Fibroblast of the aortic adventitia (primary cell): Measurements from ENCODE around the gene RPS17. TPM values are rescaled to one million over a fixed set of nuclear protein-coding genes. Genes with fewer than 3 reads are reported as not detected.
"Not testable (repeated sequence)": the region's sequence is repeated elsewhere in the genome, so short reads cannot be mapped to it uniquely, and the experiment has no call there.

Experiments
- DNase-seq: peaks from one replicate; pipeline ENCODE4 v3.0.0-alpha.2; 2010; ENCODE audit warnings: low read depth
- H3K4me3 ChIP-seq: 2 replicates; pipeline ENCODE4 v1.5.1; 2011; ENCODE audit warnings: low read depth, mild to moderate bottlenecking, control low read depth, low read length, moderate library complexity
- CTCF ChIP-seq: IDR thresholded peaks from 2 replicates; pipeline ENCODE4 v1.5.1; 2011; ENCODE audit warnings: mild to moderate bottlenecking, low read length, control low read depth, inconsistent platforms; ENCODE audit not compliant: insufficient read depth
- total RNA-seq: library from RNA; depleted of rRNA; stranded (reverse); fragments of >200 nt; gene quantifications from 2 replicates; pipeline ENCODE4 v1.2.3, GENCODE V29; 2012; ENCODE audit warnings: low replicate concordance

Gene RPS17
- total RNA-seq, 1 donor = 2,773 TPM

DNA sequence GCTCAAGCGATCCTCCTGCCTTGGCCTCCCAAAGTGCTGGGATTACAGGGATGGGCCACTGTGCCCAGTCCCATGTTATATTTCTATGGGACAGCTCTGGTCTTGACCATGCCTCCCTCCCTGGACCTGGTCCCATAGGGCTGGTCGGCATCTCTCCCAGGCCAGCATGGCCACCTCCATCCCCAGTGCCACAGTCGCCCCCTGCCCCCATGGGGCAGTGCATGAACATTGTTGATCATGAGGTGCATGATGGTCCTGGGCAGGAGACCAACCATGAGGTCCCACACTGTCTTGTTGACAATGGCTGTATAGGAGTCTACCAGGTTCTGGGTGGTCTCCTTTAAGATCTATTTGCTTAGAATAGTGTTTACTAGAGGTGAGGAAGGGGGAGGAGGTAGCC lies 6.5 kb downstream of the RPS17 start:
- no peak for DNase-seq
- no peak for TF ChIP-seq CTCF
- H3K4me3 ChIP-seq = no peak overlapping the region

- no peak for TF ChIP-seq CTCF
- H3K4me3 ChIP-seq = no peak overlapping the region
- DNase-seq = no peak
These were observed 7.2 kb downstream of the RPS17 start for GRCh38 chr15:82532991-82533481.

- DNase-seq = no peak
- no peak overlapping the region for H3K4me3 ChIP-seq
- TF ChIP-seq CTCF = no peak
These were observed 7.8 kb downstream of the RPS17 start for GRCh38 chr15:82532383-82532990.

DNA sequence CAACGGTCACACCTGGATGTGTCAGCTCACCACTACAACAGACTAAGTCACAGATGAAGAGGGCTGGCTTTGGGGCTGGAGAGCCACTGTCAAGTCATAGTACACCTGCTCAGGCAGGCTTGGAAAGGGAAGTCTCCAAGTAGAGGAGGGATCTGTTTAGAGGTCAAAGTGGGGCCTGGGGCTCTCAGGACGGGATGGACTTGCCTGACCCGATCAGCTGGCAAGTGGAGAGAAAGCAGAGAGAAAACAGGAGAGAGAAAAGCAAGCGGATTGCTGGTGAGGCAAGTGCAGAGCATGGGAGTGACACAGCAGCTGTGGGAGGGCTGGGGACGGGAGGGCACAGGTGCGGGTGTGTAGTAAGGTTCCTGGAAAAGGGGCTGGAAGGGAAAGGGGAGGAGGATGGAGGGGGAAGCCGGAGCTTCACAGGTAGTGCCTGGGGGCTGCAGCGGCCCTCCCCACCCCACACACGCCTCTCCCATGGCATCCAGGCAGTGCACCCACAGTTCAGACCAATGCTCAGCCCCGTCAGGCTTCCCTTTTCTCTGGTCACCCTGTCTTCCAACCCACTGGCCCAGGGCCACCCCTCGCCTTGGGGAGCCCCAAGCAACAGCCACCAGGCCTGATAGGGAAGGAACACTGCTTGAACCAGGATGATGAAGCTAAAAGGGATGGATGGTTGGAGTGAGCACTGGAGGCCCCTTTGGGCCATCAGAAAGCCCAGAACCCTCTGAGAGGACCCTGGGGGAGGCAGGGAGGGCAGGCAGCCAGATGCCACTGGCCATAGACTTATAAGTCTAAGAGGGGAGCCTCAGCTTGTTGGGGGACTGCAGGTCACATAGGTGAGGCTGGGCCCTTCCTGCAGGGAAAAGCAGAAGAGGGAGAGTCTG lies 8.5 kb downstream of the RPS17 start:
- DNase-seq = no peak
- no peak for TF ChIP-seq CTCF
- H3K4me3 ChIP-seq = no peak overlapping the region

GRCh38 chr15:82530606-82531379 lies 9.5 kb downstream of the RPS17 start:
- peak; percentile 83 for TF ChIP-seq CTCF
- H3K4me3 ChIP-seq = peak overlapping the region; percentile 22
- DNase-seq = peak; percentile 59

- H3K4me3 ChIP-seq = no peak overlapping the region
- TF ChIP-seq CTCF = no peak
- DNase-seq = no peak
These were observed 10.3 kb downstream of the RPS17 start for GRCh38 chr15:82530006-82530405.

DNA sequence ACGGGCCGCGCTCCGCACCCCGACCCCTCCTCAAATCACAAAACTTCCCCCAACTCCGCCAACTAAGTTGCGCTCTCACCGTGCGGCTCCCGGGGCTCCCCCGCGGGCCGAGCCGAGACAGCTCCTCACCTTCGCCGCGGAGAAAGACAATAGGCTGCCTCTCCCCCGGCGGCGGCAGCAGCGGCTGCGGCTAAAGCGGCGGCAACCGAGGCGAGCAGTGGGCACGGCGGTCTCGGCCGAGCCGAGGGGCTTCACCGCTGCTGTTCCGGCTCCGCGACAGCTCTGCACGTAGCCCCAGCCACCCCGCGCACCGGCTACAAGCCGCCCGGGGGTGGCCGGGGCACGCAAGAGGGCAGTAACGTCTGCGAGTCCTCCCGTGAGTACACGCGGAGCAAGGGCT lies 26.7 kb downstream of the RPS17 start:
- not testable (repeated sequence) for H3K4me3 ChIP-seq, DNase-seq

DNA sequence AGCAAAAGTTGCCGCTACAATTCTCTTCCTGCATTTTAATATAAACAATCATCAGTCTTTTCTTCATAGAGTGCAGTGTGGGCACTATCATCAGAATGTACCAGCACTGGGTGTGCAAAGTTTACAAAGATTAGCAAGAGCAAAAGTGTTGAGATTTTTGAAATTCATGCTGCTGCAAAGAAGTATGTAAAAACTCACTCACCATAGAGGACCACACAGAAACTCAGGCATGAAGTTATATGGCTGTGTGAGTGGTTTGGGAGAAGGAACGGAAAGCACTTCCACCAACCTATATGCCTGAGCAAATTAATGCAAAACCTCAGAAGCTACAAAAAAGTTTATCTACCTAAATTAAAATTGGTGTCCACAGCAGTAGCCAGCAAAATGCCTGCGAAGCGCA lies 32.6 kb downstream of the RPS17 start:
- DNase-seq, H3K4me3 ChIP-seq: not testable (repeated sequence)

DNA sequence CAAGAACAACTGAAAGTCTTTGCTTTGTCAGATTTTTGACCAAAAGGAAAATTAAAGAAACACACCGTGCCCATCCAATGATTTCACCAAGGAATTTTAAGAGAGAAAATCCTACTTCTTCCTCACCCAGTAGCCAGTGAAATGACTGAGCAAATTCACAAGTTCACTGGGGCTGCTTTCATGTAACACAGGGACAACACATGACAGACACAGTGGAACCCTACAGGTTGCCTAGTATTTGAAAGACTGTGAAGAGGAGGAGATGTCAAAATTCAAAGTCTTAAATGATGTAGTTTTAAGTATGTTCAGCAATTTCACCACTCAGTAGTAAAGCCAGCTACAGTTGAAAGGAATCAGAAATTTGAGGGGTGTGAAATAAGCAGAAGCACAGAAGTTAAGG lies 33.2 kb downstream of the RPS17 start:
- H3K4me3 ChIP-seq, DNase-seq: not testable (repeated sequence)

- H3K4me3 ChIP-seq, DNase-seq: not testable (repeated sequence)
These were observed 34.4 kb downstream of the RPS17 start for GRCh38 chr15:82505842-82506241.

- H3K4me3 ChIP-seq, DNase-seq: not testable (repeated sequence)
These were observed 36.2 kb downstream of the RPS17 start for GRCh38 chr15:82504074-82504473.
